ENCODE data around the gene ITCH.
"Not testable (repeated sequence)": the region's sequence is repeated elsewhere in the genome, so short reads cannot be mapped to it uniquely, and the experiment has no call there.

Gene ITCH

DNA sequence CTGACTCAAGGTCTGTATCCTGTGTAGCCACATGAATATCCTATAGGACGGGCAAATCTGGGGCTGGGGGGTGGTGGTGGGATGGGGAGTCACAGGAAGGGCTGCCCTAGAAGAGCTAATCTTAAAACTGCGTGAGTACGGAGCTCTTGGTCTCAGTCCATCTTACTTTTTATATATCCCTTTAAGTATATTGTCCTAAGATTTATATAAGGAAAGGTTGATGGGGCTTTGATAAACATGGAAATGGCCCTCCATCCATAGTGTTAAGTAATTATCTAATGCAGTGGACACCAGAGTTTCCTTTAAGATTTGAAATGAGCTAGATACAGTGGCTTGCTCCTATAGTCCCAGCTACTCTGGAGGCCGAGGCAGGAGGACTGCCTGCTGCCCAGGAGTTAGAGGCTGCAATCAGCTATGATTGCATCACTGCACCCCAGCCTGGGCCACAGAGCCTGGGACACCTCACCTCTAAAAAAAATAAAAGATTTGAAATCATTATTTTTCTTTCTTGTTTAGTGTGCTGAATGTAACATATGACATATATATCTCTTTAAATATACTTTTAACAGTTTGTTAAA is 128.9 kb downstream of the ITCH start:
- Histone ChIP-seq H3K27ac (no peak overlapping the region), H3K4me3 (no peak overlapping the region)
- no peak for TF ChIP-seq CTCF (IDR thresholded peaks at IDR 0.05)
- DNase-seq (ENCODE audit: low spot score), result no peak

DNA sequence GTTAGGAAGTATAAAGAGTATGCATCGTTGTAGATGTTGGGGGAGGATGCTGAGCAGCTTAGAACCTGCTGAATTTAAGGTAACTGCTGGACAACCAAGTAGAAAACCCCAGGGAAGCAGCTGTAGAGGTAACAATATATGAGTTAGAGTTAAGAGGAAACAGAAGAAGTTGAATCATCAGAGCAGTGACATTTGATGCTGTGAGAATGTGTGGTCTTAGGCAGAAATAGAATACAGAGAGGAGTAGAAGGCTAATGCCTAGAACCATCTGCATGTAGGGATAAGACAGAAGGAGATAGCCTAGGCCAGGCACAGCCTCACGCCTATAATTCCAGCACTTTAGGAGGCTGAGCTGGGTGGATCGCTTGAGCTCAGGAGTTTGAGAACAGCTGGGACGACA is 130.6 kb downstream of the ITCH start:
- TF ChIP-seq CTCF (IDR thresholded peaks at IDR 0.05), result no peak
- DNase-seq (ENCODE audit: low spot score), result no peak
- Histone ChIP-seq H3K4me3 (no peak overlapping the region), H3K27ac (no peak overlapping the region)

GRCh38 chr20:34495307-34495706 is 132.2 kb downstream of the ITCH start:
- H3K4me3 ChIP-seq, result no peak overlapping the region
- no peak for TF ChIP-seq CTCF (IDR thresholded peaks at IDR 0.05)
- no peak for DNase-seq (ENCODE audit: low spot score)
- H3K27ac ChIP-seq, result no peak overlapping the region

GRCh38 chr20:34495916-34496315 is 132.8 kb downstream of the ITCH start:
- Histone ChIP-seq H3K27ac (no peak overlapping the region), H3K4me3 (no peak overlapping the region)
- DNase-seq (ENCODE audit: low spot score), result no peak
- no peak for TF ChIP-seq CTCF (IDR thresholded peaks at IDR 0.05)

GRCh38 chr20:34497596-34497995 is 134.5 kb downstream of the ITCH start:
- H3K27ac ChIP-seq; DNase-seq (ENCODE audit: low spot score); H3K4me3 ChIP-seq: not testable (repeated sequence)

DNA sequence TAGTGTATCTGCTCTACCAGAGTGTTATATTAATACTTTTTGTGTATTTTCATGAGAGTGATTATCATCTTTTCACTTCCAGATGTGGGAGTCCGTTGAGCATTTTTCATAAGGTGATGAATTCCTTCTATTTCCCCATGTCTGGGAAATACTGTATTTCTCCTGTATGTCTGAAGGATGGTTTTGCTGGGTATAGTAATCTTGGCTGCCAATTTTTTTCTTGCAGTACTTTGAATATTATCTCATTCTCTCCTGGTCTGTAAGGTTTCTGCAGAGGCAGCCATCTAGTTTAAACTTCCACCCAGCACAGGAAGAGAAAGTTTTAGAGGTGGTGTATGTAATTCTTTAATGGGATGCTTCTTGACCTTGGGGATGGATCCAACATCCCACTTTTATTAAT is 137.8 kb downstream of the ITCH start:
- Histone ChIP-seq H3K27ac (no peak overlapping the region), H3K4me3 (no peak overlapping the region)
- TF ChIP-seq CTCF (IDR thresholded peaks at IDR 0.05), result no peak
- DNase-seq (ENCODE audit: low spot score), result no peak

DNA sequence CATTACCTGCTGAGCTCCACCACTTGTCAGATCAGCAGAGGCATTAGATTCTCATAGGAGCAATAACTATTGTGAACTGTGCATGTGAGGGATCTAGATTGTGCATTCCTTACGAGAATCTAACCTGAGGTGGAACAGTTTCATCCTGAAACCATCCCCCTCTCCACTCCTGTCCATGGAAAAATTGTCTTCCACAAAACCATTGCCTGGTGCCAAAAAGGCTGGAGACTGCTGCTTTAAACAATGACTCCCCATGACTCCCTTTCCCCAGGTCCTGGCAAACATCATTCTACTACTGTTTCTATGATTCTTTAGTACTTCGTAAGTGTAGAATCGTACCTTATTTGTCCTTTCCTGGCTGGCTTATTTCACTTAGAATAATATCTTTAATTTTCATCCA is 143.4 kb downstream of the ITCH start:
- Histone ChIP-seq H3K27ac (no peak overlapping the region), H3K4me3 (no peak overlapping the region)
- no peak for TF ChIP-seq CTCF (IDR thresholded peaks at IDR 0.05)
- DNase-seq (ENCODE audit: low spot score), result no peak

All from coronary artery (tissue), 2 donors.